ENCODE data around the gene ZNF74. TPM values are rescaled to one million over a fixed set of nuclear protein-coding genes. Genes with fewer than 3 reads are reported as not detected.
"Not testable (repeated sequence)": the region's sequence is repeated elsewhere in the genome, so short reads cannot be mapped to it uniquely, and the experiment has no call there.

ZNF74 gene
- 20.1 TPM for polyA plus RNA-seq (2013, experiment 1 of 2)
- 20.2 TPM for polyA plus RNA-seq (2013, experiment 2 of 2)

DNA sequence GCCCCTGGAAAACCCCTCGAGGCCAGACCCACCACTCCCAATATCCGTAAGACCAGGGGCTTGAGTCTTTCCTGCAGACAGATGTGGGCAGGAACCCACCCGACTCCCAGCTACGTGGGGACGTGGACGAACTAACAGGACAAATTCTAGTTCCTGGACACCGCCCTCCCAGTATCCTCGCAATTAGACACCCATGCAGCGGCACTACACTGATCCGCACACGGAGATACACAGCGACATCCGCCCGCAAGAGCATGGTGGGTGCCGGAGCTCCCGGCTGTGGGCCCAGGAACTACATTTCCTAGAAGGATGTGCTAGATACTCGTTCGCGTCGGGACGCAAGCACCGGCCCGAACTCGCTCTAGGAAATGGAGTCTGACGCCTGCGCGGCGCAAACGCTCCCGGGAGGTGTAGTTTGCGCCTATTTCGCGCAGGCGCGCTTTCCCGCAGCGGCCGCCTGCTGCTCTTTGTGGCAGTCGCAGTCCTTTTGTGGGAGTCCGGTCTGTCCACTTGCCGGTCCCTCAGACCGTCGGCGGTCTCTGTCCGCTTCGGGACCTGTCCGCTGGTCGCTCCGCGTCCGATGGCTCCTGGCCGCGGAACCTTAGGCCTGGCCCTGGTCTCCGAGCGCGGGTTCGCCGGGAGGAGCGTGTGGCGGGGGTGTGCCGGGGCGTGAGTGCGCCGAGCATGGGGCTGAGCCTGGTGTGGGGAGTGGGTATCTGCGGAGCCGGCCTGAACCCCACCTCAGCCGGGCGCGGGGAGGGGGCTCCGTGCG is at the start of gene ZNF74:
ZNF74 (plus strand) TSS at position 447 of the 772 bp plus-strand sequence. CDS start 478 bp downstream, outside the sequence.
- Histone ChIP-seq H3K4me1 (ENCODE audit: control insufficient read depth in 2 of 2, insufficient read depth in 1 of 2, low read depth in 1 of 2, low read length in 2 of 2) (peaks cover 9 to 10% of the 10 kb centered on the region in 2 donors), H3K4ac (ENCODE audit: low read length) (peak within 1 kb of the TSS; percentile 60), H2BK5ac (ENCODE audit: low read length) (no peak within 1 kb of the TSS), H4K8ac (ENCODE audit: low read depth, low read length) (peak within 1 kb of the TSS; percentile 92), H2BK12ac (ENCODE audit: low read length) (peak within 1 kb of the TSS; percentile 50), H3K9ac (ENCODE audit: low read depth, low read length, poor library complexity) (peak within 1 kb of the TSS; percentile 95), H3K9me3 (replicated peaks in 1 of 2; ENCODE audit: control insufficient read depth in 2 of 2, insufficient read depth in 1 of 2, low read depth in 1 of 2, low read length in 2 of 2) (peaks cover 0 to 7% of the 10 kb centered on the region in 2 donors), H3K18ac (ENCODE audit: low read length) (peak within 1 kb of the TSS; percentile 99), H3K4me3 (ENCODE audit: low read length in 2 of 2) (peak within 1 kb of the TSS; percentile 74 to 91), H2BK15ac (ENCODE audit: low read length) (peak within 1 kb of the TSS; percentile 62), H2BK120ac (ENCODE audit: low read depth, low read length) (peak within 1 kb of the TSS; percentile 68), H4K91ac (ENCODE audit: low read depth, low read length, poor library complexity) (peak within 1 kb of the TSS; percentile 3), H3K27ac (replicated peaks; ENCODE audit: low read length) (peak within 1 kb of the TSS; percentile 65), H3K27me3 (ENCODE audit: control insufficient read depth in 3 of 3, insufficient read depth in 3 of 3, low read depth in 1 of 3, low read length in 3 of 3) (no peaks in the 10 kb centered on the region), H3K4me2 (ENCODE audit: insufficient read depth, low read length, poor library complexity, severe bottlenecking) (peak within 1 kb of the TSS; percentile 63), H2AK5ac (ENCODE audit: low read depth, low read length) (peak within 1 kb of the TSS; percentile 80), H3K14ac (ENCODE audit: low read length) (peak within 1 kb of the TSS; percentile 91), H2AFZ (ENCODE audit: low read length) (peak within 1 kb of the TSS; percentile 93), H3K79me1 (ENCODE audit: low read depth, low read length) (peaks cover 8% of the 10 kb centered on the region), H3K23ac (ENCODE audit: low read depth, low read length, poor library complexity) (peak within 1 kb of the TSS; percentile 100), H3K36me3 (replicated peaks in 1 of 2; ENCODE audit: control insufficient read depth in 2 of 2, insufficient read depth in 2 of 2, low read length in 2 of 2) (peaks cover 0 to 29% of the 10 kb centered on the region in 2 donors)
- peak; percentile 86 for DNase-seq (ENCODE audit: low spot score)
- WGBS, 2 donors (ENCODE audit: extremely low coverage in 2 of 2, insufficient read length in 2 of 2, insufficient replicate concordance in 1 of 2): no CpG with 5 or more reads among the region's 71 CpGs

DNA sequence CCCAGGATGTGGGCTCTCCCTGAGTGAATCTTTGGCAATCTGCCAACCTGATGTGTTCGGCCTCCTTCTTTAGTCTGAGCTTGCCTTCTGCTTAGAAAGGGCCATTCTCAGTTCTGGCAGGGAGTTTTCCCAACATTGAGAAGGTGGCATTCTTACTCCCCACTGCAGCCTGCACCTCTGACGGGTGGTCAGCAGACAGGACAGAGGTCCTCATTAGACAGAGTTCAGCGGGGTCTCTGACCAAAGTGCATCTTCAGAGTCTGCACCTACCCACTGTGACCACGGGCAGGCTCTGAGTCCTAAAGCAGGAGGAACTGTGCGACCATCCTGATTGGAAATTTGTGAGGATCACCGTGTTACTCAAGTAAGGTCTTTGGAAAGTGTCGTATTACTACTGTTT is 47.4 kb upstream of the ZNF74 start:
- DNase-seq (ENCODE audit: low spot score); H3K14ac ChIP-seq (ENCODE audit: low read length); H3K9ac ChIP-seq (ENCODE audit: low read depth, low read length, poor library complexity); H3K36me3 ChIP-seq (replicated peaks in 1 of 2; ENCODE audit: control insufficient read depth in 2 of 2, insufficient read depth in 2 of 2, low read length in 2 of 2); H2AFZ ChIP-seq (ENCODE audit: low read length); H2BK12ac ChIP-seq (ENCODE audit: low read length); H3K79me1 ChIP-seq (ENCODE audit: low read depth, low read length); H3K4me2 ChIP-seq (ENCODE audit: insufficient read depth, low read length, poor library complexity, severe bottlenecking); H2BK15ac ChIP-seq (ENCODE audit: low read length); H3K4me3 ChIP-seq (ENCODE audit: low read length in 2 of 2); H3K9me3 ChIP-seq (replicated peaks in 1 of 2; ENCODE audit: control insufficient read depth in 2 of 2, insufficient read depth in 1 of 2, low read depth in 1 of 2, low read length in 2 of 2); H4K8ac ChIP-seq (ENCODE audit: low read depth, low read length); H3K4me1 ChIP-seq (ENCODE audit: control insufficient read depth in 2 of 2, insufficient read depth in 1 of 2, low read depth in 1 of 2, low read length in 2 of 2); H3K23ac ChIP-seq (ENCODE audit: low read depth, low read length, poor library complexity); H4K91ac ChIP-seq (ENCODE audit: low read depth, low read length, poor library complexity); H2AK5ac ChIP-seq (ENCODE audit: low read depth, low read length); H3K27ac ChIP-seq (replicated peaks; ENCODE audit: low read length); H3K4ac ChIP-seq (ENCODE audit: low read length); H2BK120ac ChIP-seq (ENCODE audit: low read depth, low read length); H2BK5ac ChIP-seq (ENCODE audit: low read length); H3K27me3 ChIP-seq (ENCODE audit: control insufficient read depth in 3 of 3, insufficient read depth in 3 of 3, low read depth in 1 of 3, low read length in 3 of 3); H3K18ac ChIP-seq (ENCODE audit: low read length): not testable (repeated sequence)
- WGBS, 2 donors (ENCODE audit: extremely low coverage in 2 of 2, insufficient read length in 2 of 2, insufficient replicate concordance in 1 of 2): no CpG with 5 or more reads among the region's 7 CpGs

DNA sequence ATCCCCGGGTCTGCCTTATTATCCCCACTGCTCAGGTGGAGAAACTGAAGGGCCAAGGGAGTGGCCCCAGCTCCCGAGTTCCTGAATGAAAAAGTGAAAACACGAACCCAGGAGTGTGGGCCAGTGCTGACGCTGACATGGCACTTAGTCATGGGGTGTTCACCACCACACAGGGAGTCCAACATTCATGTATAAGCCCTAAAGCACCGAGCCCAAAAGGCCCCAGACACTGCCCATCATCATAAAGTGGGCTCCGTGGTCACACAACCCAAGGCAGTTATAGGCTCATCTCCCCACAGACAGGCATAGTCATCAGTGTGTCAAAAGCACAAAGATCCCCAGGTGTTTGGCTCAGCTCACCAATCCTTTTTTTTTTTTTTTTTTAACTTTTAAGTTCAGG is 41.4 kb upstream of the ZNF74 start:
- DNase-seq (ENCODE audit: low spot score); H3K27me3 ChIP-seq (ENCODE audit: control insufficient read depth in 3 of 3, insufficient read depth in 3 of 3, low read depth in 1 of 3, low read length in 3 of 3); H3K4me1 ChIP-seq (ENCODE audit: control insufficient read depth in 2 of 2, insufficient read depth in 1 of 2, low read depth in 1 of 2, low read length in 2 of 2): not testable (repeated sequence)

DNA sequence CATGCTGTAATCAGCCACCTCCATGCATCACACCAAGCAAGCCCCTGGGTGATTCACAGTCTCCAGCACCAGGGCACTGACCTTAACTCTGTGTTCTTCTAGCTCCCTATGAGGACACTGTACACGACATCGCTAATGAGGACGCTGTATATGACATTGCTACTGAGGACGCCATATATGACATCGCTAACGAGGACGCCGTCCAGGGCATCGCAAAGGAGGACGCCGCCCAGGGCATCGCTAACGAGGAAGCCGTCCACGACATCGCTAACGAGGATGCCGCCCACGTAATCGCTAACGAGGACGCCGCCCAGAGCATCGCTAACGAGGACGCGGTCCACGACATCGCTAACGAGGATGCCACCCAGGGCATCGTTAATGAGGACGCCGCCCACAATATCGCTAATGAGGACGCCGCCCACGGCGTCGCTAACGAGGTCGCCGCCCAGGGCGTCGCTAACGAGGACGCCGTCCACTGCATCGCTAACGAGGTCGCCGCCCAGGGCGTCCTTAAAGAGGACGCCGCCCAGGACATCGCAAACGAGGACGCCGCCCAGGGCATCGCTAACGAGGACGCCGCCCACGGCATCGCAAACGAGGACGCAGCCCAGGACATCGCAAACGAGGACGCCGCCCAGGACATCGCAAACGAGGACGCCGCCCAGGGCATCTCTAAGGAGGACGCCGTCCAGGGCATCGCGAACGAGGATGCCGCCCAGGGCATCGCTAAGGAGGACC is 39.5 kb upstream of the ZNF74 start:
- Histone ChIP-seq H3K9me3 (replicated peaks in 1 of 2; ENCODE audit: control insufficient read depth in 2 of 2, insufficient read depth in 1 of 2, low read depth in 1 of 2, low read length in 2 of 2) (peaks cover 0 to 5% of the 10 kb centered on the region in 2 donors), H2AFZ (ENCODE audit: low read length) (no peak overlapping the region), H3K4ac (ENCODE audit: low read length) (no peak overlapping the region), H2BK15ac (ENCODE audit: low read length) (no peak overlapping the region), H4K91ac (ENCODE audit: low read depth, low read length, poor library complexity) (no peak overlapping the region), H3K23ac (ENCODE audit: low read depth, low read length, poor library complexity) (peak overlapping the region; percentile 65), H3K4me3 (ENCODE audit: low read length in 2 of 2) (no peak overlapping the region), H3K4me1 (ENCODE audit: control insufficient read depth in 2 of 2, insufficient read depth in 1 of 2, low read depth in 1 of 2, low read length in 2 of 2) (no peaks in the 10 kb centered on the region), H3K27me3 (ENCODE audit: control insufficient read depth in 3 of 3, insufficient read depth in 3 of 3, low read depth in 1 of 3, low read length in 3 of 3) (no peaks in the 10 kb centered on the region), H3K27ac (replicated peaks; ENCODE audit: low read length) (peak overlapping the region; percentile 7), H2BK12ac (ENCODE audit: low read length) (no peak overlapping the region), H3K14ac (ENCODE audit: low read length) (no peak overlapping the region), H3K79me1 (ENCODE audit: low read depth, low read length) (no peaks in the 10 kb centered on the region), H3K18ac (ENCODE audit: low read length) (peak overlapping the region; percentile 31), H3K9ac (ENCODE audit: low read depth, low read length, poor library complexity) (no peak overlapping the region), H2AK5ac (ENCODE audit: low read depth, low read length) (no peak overlapping the region), H2BK5ac (ENCODE audit: low read length) (no peak overlapping the region), H3K4me2 (ENCODE audit: insufficient read depth, low read length, poor library complexity, severe bottlenecking) (no peak overlapping the region), H3K36me3 (replicated peaks in 1 of 2; ENCODE audit: control insufficient read depth in 2 of 2, insufficient read depth in 2 of 2, low read length in 2 of 2) (no peaks in the 10 kb centered on the region), H4K8ac (ENCODE audit: low read depth, low read length) (no peak overlapping the region), H2BK120ac (ENCODE audit: low read depth, low read length) (no peak overlapping the region)
- WGBS, 2 donors (ENCODE audit: extremely low coverage in 2 of 2, insufficient read length in 2 of 2, insufficient replicate concordance in 1 of 2): no CpG with 5 or more reads among the region's 81 CpGs
- DNase-seq (ENCODE audit: low spot score): no peak

More for the DNA sequence above, 41.4 kb upstream of the ZNF74 start:
- H3K9me3 ChIP-seq (replicated peaks in 1 of 2; ENCODE audit: control insufficient read depth in 2 of 2, insufficient read depth in 1 of 2, low read depth in 1 of 2, low read length in 2 of 2); H3K9ac ChIP-seq (ENCODE audit: low read depth, low read length, poor library complexity); H2BK5ac ChIP-seq (ENCODE audit: low read length); H4K91ac ChIP-seq (ENCODE audit: low read depth, low read length, poor library complexity); H3K36me3 ChIP-seq (replicated peaks in 1 of 2; ENCODE audit: control insufficient read depth in 2 of 2, insufficient read depth in 2 of 2, low read length in 2 of 2); H3K4ac ChIP-seq (ENCODE audit: low read length); H3K23ac ChIP-seq (ENCODE audit: low read depth, low read length, poor library complexity); H3K4me3 ChIP-seq (ENCODE audit: low read length in 2 of 2); H2BK15ac ChIP-seq (ENCODE audit: low read length); H3K18ac ChIP-seq (ENCODE audit: low read length); H3K27ac ChIP-seq (replicated peaks; ENCODE audit: low read length); H2BK12ac ChIP-seq (ENCODE audit: low read length); H2AK5ac ChIP-seq (ENCODE audit: low read depth, low read length); H3K79me1 ChIP-seq (ENCODE audit: low read depth, low read length); H3K14ac ChIP-seq (ENCODE audit: low read length); H4K8ac ChIP-seq (ENCODE audit: low read depth, low read length); H3K4me2 ChIP-seq (ENCODE audit: insufficient read depth, low read length, poor library complexity, severe bottlenecking); H2BK120ac ChIP-seq (ENCODE audit: low read depth, low read length); H2AFZ ChIP-seq (ENCODE audit: low read length): not testable (repeated sequence)
- no CpG with 5 or more reads among the region's 6 CpGs for WGBS, 2 donors (ENCODE audit: extremely low coverage in 2 of 2, insufficient read length in 2 of 2, insufficient replicate concordance in 1 of 2)
